Measurements from ENCODE around the gene CACNB4.

GRCh38 chr2:152015552-152015951 is 83.3 kb downstream of the CACNB4 start:
- TF ChIP-seq CTCF (IDR thresholded peaks at IDR 0.05) (no peak), POLR2A (IDR thresholded peaks at IDR 0.05) (no peak)

Measured in tibial nerve (tissue), 3 donors.